Transverse colon (tissue), 4 donors: ENCODE results near the gene ATP6V1F. TPM values are rescaled to one million over a fixed set of nuclear protein-coding genes. Genes with fewer than 3 reads are reported as not detected.

Experiments used
- DNase-seq: peaks from one replicate; pipeline ENCODE4 v3.0.0-alpha.2; 2019
- H3K27ac ChIP-seq, 4 donors: fragments of 200-600 bp; sonication (generic); 2 replicates each; pipeline ENCODE4 v1.5.1; 2016 to 2018; ENCODE audit warnings: inconsistent platforms in 4 of 4
- H3K27me3 ChIP-seq: fragments of 200-600 bp; sonication (generic); 2 replicates; pipeline ENCODE4 v1.5.1; 2017; ENCODE audit warnings: inconsistent platforms
- H3K36me3 ChIP-seq, 4 donors: fragments of 200-600 bp; sonication (generic); 2 replicates each; pipeline ENCODE4 v1.5.1; 2017 to 2019; ENCODE audit warnings: inconsistent platforms in 4 of 4
- H3K4me1 ChIP-seq, 4 donors: fragments of 200-600 bp; sonication (generic); 2 replicates each; pipeline ENCODE4 v1.5.1; 2017 to 2020; ENCODE audit warnings: inconsistent platforms in 4 of 4
- H3K4me3 ChIP-seq, 4 donors: fragments of 200-600 bp; sonication (generic); 1 replicate in 1 of 4; 2 replicates in 3 of 4; pipeline versions ENCODE4 v1.5.1 to v1.6.1; 2017 to 2019; ENCODE audit warnings: inconsistent platforms in 4 of 4
- H3K9me3 ChIP-seq, 2 donors: fragments of 200-600 bp; sonication (generic); 2 replicates each; pipeline ENCODE4 v1.5.1; 2017 to 2019; ENCODE audit warnings: inconsistent platforms in 2 of 2
- EP300 ChIP-seq: sonication (generic); formaldehyde crosslinking; IDR thresholded peaks from one replicate; pipeline ENCODE4 v1.6.1; 2017; ENCODE audit warnings: antibody characterized with exemption, low read depth
- POLR2A ChIP-seq: fragments of 450-650 bp; IDR thresholded peaks from one replicate; pipeline ENCODE4 v1.6.1; 2016; ENCODE audit warnings: antibody characterized with exemption, mild to moderate bottlenecking, moderate library complexity
- POLR2AphosphoS5 ChIP-seq, 3 donors: sonication (generic); formaldehyde crosslinking; IDR thresholded peaks; one replicate each; pipeline ENCODE4 v1.6.1; 2016; ENCODE audit warnings: antibody characterized with exemption in 3 of 3
- WGBS, 2 donors: methylation state at CpG; one replicate each; pipeline ENCODE4 v1.1.5; 2018; ENCODE audit warnings: low coverage in 1 of 2; 5-methylcytosine and 5-hydroxymethylcytosine counted together
- in situ Hi-C, 4 donors: fragments of 200-750 bp; cut with MboI; loops; one replicate each; pipeline versions ENCODE4 v1.15.0 to v1.15.1; 2017; ENCODE audit warnings: low sequenced_read_pairs in 3 of 4, low pct_ligation_motif_present in 1 of 4, low pct_unique_long_range_greater_than_20kb in 1 of 4
- intact Hi-C: fragments of 100-400 bp; cut with DNase I; formaldehyde crosslinking; loops from one replicate; pipeline ENCODE4 v1.15.1; 2023; ENCODE audit warnings: low total_unique reads
- total RNA-seq, 4 donors: library from RNA; depleted of rRNA; stranded (reverse); fragments of >200 nt; gene quantifications; one replicate each; pipeline ENCODE4 v1.1.0, GENCODE V29; 2016
- TF ChIP-seq, protein P1 (sequence below), 5 experiments: fragments of 200-600 bp in 3 of 5; fragments of 450-650 bp in 2 of 5; sonication (generic) in 3 of 5; IDR thresholded peaks; 1 replicate in 2 of 5; 2 replicates in 3 of 5; pipeline ENCODE4 v1.5.1; 2016 to 2017; ENCODE audit warnings: antibody characterized with exemption in 5 of 5, inconsistent platforms in 3 of 5, mild to moderate bottlenecking in 2 of 5, moderate library complexity in 1 of 5

The ATP6V1F gene
- total RNA-seq, 4 donors from 2014 or later, result 25.5 to 128 (median 63.2) TPM

DNA sequence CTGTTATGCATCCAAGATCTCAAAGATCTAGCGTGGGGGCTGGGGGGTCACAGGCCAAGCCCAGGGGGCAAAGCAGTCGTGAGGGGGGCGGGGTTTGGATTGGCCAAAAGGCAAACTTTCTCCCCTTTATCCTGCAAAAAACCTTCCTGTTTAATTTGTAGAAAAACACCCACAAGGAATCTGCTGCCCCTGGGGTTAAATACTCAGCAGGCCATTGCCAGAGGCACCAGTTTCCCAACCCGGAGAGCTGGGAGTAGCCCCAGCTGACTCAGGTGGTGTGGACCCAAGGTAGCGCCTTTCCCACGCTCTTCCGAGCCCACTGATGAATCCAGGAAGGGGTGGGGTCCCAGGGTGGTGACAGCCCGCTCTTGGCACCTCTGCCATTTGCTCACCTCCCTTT is 26.5 kb downstream of the ATP6V1F start:
- peaks cover 26% of the 10 kb centered on the region for H3K27me3 ChIP-seq
- 58 to 61% methylated on average over 4 to 8 of the region's 8 CpGs for WGBS, 2 donors
- no peak overlapping the region for H3K4me3 ChIP-seq
- H3K9me3 ChIP-seq, result no peaks in the 10 kb centered on the region
- TF ChIP-seq POLR2AphosphoS5 (IDR thresholded peaks at IDR 0.05), result no peak
- in situ Hi-C loops, result loop anchor here in 1 of 4 donors (25.0 kb wide), 1 partner anchor 277 kb away; no protein-coding TSS in a partner anchor
- H3K27ac ChIP-seq, result no peak overlapping the region
- intact Hi-C loops, result loop anchor here (10.0 kb wide), 1 partner anchor 414 kb away; the partner anchor contains the start of gene METTL2B
- H3K36me3 ChIP-seq, result no peaks in the 10 kb centered on the region
- no peak for DNase-seq
- H3K4me1 ChIP-seq, result peaks cover 5 to 19% (median 7%) of the 10 kb centered on the region in 4 donors

DNA sequence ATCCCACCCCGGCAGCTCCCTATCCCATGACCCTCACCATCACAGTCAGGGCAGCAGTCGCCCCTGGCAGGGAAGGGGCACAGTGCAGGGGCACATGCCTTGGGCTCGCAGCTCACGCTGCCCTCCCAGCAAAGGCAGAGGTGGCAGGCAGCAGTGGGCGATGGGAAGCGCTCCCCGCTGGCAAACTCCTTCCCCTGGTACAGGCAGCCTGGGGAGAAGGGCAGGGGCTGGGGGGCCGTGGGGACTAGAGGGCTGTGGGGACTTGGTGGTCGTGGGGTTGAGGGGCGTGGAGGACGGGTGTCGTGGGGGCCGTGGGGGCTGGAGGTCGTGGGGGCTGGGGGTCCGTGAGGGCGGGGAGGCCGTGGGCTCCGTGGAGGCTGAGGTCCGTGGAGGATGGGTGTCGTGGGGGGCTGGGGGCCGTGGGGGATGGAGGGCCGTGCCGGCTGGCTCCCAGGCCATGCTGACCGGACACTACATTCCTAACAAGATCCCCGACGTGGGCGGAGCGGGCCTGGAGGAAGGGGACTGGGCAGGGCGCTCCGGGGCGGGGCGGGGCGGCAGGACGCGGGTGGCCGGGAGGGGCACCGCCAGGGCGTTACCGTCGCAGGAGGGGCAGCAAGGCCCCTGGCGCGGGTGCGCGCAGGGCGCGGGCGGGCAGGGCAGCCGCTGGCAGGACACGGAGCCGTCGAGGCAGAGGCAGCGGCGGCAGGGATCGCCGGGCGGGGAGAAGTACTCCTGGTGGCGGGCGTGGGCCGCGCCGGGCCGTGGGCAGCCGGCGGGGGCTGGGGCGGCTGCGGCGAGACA is 27.9 kb downstream of the ATP6V1F start:
- in situ Hi-C loops, result loop anchor here in 1 of 4 donors (25.0 kb wide), 1 partner anchor 278 kb away; no protein-coding TSS in a partner anchor
- Histone ChIP-seq H3K4me3 (peak overlapping the region in 2 of 4 donors; percentile 35 to 44), H3K27ac (no peak overlapping the region), H3K36me3 (no peaks in the 10 kb centered on the region), H3K27me3 (peaks cover 26% of the 10 kb centered on the region), H3K9me3 (no peaks in the 10 kb centered on the region), H3K4me1 (peaks cover 5 to 19% (median 7%) of the 10 kb centered on the region in 4 donors)
- 26% methylated on average over 42 of the region's 67 CpGs; no CpG with 5 or more reads in 1 of the 2 donors for WGBS, 2 donors
- TF ChIP-seq POLR2AphosphoS5 (IDR thresholded peaks at IDR 0.05) (no peak), POLR2A (no peak), EP300 (no peak)
- TF ChIP-seq, protein P1, sequence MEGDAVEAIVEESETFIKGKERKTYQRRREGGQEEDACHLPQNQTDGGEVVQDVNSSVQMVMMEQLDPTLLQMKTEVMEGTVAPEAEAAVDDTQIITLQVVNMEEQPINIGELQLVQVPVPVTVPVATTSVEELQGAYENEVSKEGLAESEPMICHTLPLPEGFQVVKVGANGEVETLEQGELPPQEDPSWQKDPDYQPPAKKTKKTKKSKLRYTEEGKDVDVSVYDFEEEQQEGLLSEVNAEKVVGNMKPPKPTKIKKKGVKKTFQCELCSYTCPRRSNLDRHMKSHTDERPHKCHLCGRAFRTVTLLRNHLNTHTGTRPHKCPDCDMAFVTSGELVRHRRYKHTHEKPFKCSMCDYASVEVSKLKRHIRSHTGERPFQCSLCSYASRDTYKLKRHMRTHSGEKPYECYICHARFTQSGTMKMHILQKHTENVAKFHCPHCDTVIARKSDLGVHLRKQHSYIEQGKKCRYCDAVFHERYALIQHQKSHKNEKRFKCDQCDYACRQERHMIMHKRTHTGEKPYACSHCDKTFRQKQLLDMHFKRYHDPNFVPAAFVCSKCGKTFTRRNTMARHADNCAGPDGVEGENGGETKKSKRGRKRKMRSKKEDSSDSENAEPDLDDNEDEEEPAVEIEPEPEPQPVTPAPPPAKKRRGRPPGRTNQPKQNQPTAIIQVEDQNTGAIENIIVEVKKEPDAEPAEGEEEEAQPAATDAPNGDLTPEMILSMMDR (IDR thresholded peaks at IDR 0.05), result no peak
- DNase-seq, result peak; percentile 74
- intact Hi-C loops, result no loop called here

DNA sequence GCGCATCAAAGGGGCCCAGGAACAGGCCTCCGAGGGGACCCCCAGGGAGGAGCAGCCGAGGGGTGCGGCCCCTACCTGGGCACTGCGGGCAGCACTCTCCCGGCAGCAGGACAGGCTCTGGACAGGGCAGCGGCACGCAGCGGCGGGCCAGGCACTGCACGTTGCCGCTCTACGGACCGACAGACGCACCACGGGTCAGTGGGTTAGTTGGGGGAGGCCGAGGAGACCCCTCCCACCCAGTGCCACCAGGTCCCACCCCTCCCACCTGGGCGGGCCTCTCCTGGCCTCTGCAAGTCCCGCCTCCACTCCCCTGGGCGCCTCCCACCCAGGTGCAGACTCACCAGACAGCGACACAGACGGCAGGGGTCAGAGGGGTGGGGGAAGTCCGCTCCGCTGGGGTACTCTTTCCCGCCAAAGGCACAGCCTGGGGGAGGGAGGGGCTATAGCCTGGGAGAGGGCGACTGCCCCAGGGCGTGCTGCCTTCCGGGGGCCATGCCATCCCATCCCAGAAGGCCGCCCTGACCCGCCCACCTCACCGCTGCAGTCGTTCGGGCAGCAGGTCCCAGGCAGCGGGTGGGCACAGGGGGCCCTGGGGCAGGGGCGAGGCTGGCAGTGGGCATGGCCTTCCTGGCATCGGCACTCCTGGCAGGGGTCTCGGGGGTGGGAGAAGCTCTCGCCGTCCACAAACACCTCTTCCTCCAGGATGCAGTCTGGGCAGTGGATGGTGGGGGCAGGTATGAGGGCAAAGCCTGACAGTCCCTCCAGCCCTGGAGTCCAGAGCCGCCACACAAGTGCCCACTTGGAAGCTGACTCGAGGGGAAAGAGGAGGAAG is 28.7 kb downstream of the ATP6V1F start:
- TF ChIP-seq, protein P1 (IDR thresholded peaks at IDR 0.05), result no peak
- TF ChIP-seq POLR2A (no peak), EP300 (no peak), POLR2AphosphoS5 (IDR thresholded peaks at IDR 0.05) (no peak)
- H3K9me3 ChIP-seq, result no peaks in the 10 kb centered on the region
- H3K27me3 ChIP-seq, result peaks cover 26% of the 10 kb centered on the region
- 33% methylated on average over 30 of the region's 41 CpGs; no CpG with 5 or more reads in 1 of the 2 donors for whole genome bisulfite sequencing, 2 donors
- no peak for DNase-seq
- peaks cover 5 to 19% (median 7%) of the 10 kb centered on the region in 4 donors for H3K4me1 ChIP-seq
- H3K4me3 ChIP-seq, result peak overlapping the region in 2 of 4 donors; percentile 35 to 44
- H3K27ac ChIP-seq, result no peak overlapping the region
- H3K36me3 ChIP-seq, result no peaks in the 10 kb centered on the region
- in situ Hi-C loops (loop anchor here in 1 of 4 donors (25.0 kb wide), 1 partner anchor 279 kb away; no protein-coding TSS in a partner anchor), intact Hi-C loops (no loop called here)

DNA sequence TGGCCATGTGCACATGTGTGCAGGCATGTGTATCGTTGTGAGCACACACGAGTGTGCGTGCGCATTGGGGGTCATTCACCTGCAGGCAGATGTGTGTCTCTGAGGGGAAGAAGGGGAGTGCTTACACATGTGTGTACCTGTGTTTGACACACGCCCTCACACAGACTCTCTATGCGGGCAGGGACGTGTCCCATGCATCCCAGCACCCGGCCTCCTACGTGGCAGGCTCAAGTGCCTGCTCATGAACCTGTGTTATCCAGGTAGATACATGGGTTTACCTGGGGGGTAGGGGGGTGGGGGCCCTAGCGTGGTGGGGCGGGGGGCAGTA is 29.2 kb downstream of the ATP6V1F start:
- Histone ChIP-seq H3K4me3 (no peak overlapping the region), H3K4me1 (peaks cover 5 to 19% (median 7%) of the 10 kb centered on the region in 4 donors), H3K36me3 (no peaks in the 10 kb centered on the region), H3K9me3 (no peaks in the 10 kb centered on the region), H3K27ac (no peak overlapping the region), H3K27me3 (peaks cover 26% of the 10 kb centered on the region)
- WGBS, 2 donors, result 79% methylated on average over 11 of the region's 11 CpGs; no CpG with 5 or more reads in 1 of the 2 donors
- in situ Hi-C loops, result loop anchor here in 1 of 4 donors (25.0 kb wide), 1 partner anchor 280 kb away; no protein-coding TSS in a partner anchor
- no peak for TF ChIP-seq POLR2AphosphoS5 (IDR thresholded peaks at IDR 0.05)
- DNase-seq, result no peak
- intact Hi-C loops, result no loop called here
